ENCODE results near the gene RALGPS2.

DNA sequence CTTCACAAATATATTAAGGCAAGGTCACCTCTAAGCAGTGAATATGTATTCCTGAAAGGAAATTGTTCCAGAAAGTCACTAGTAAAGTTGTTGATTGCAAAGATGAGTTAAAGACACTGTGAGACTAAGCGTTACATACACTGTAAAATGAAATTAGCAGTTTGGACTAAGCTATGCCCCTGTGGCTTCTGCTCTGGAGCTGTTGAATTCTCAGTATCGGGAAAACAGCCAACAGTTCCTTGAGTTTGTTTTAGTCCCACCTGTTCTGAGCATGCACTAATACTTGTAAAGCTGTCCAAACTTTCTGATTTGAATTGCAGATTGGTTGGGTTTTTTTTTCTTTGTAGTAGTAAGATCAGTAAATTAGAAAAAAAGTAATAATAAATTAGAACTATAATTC, 124.9 kb downstream of the RALGPS2 start:
- TF ChIP-seq, protein P1, sequence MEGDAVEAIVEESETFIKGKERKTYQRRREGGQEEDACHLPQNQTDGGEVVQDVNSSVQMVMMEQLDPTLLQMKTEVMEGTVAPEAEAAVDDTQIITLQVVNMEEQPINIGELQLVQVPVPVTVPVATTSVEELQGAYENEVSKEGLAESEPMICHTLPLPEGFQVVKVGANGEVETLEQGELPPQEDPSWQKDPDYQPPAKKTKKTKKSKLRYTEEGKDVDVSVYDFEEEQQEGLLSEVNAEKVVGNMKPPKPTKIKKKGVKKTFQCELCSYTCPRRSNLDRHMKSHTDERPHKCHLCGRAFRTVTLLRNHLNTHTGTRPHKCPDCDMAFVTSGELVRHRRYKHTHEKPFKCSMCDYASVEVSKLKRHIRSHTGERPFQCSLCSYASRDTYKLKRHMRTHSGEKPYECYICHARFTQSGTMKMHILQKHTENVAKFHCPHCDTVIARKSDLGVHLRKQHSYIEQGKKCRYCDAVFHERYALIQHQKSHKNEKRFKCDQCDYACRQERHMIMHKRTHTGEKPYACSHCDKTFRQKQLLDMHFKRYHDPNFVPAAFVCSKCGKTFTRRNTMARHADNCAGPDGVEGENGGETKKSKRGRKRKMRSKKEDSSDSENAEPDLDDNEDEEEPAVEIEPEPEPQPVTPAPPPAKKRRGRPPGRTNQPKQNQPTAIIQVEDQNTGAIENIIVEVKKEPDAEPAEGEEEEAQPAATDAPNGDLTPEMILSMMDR (IDR thresholded peaks at IDR 0.05 in 8 of 11, conservative IDR thresholded peaks at IDR 0.05 in 3 of 11) = no peak
- no peak for TF ChIP-seq POLR2A (IDR thresholded peaks at IDR 0.05)
- no peak for TF ChIP-seq POLR2AphosphoS5 (IDR thresholded peaks at IDR 0.05)

Data from spleen (tissue), 7 donors.